Measurements from ENCODE around the gene HTRA3.

Gene HTRA3

DNA sequence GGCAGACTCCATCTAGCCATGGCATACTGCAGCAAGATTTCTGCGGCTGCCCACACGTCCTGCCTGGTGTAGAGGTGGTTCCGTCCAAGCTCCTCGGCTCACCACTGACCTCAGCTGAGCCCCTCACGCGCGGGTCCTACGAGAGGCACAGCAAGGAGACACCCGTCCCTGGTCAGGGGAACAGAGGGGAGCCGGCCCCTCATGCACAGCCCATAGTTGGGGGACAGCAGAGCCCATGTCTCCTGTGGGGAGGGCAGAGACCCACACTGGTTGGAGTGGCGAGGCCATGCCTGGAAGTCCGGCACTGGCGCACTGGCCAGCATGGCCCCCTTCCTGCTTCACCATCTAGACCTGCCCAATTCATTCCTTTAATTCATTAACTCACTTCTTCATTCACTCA, 80.8 kb downstream of the HTRA3 start:
- Histone ChIP-seq H3K36me3 (ENCODE audit: control insufficient read depth, insufficient read depth, low read length) (no peaks in the 10 kb centered on the region), H3K27me3 (replicated peaks; ENCODE audit: control insufficient read depth, insufficient read depth, low read length) (no peaks in the 10 kb centered on the region), H3K4me3 (replicated peaks; ENCODE audit: low read depth, low read length) (no peak overlapping the region)
- TF ChIP-seq, protein P1, sequence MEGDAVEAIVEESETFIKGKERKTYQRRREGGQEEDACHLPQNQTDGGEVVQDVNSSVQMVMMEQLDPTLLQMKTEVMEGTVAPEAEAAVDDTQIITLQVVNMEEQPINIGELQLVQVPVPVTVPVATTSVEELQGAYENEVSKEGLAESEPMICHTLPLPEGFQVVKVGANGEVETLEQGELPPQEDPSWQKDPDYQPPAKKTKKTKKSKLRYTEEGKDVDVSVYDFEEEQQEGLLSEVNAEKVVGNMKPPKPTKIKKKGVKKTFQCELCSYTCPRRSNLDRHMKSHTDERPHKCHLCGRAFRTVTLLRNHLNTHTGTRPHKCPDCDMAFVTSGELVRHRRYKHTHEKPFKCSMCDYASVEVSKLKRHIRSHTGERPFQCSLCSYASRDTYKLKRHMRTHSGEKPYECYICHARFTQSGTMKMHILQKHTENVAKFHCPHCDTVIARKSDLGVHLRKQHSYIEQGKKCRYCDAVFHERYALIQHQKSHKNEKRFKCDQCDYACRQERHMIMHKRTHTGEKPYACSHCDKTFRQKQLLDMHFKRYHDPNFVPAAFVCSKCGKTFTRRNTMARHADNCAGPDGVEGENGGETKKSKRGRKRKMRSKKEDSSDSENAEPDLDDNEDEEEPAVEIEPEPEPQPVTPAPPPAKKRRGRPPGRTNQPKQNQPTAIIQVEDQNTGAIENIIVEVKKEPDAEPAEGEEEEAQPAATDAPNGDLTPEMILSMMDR (IDR thresholded peaks at IDR 0.05; ENCODE audit: insufficient read depth, low read length, poor library complexity, severe bottlenecking), result no peak
- DNase-seq (ENCODE audit: extremely low read depth, insufficient read length), result no peak

DNA sequence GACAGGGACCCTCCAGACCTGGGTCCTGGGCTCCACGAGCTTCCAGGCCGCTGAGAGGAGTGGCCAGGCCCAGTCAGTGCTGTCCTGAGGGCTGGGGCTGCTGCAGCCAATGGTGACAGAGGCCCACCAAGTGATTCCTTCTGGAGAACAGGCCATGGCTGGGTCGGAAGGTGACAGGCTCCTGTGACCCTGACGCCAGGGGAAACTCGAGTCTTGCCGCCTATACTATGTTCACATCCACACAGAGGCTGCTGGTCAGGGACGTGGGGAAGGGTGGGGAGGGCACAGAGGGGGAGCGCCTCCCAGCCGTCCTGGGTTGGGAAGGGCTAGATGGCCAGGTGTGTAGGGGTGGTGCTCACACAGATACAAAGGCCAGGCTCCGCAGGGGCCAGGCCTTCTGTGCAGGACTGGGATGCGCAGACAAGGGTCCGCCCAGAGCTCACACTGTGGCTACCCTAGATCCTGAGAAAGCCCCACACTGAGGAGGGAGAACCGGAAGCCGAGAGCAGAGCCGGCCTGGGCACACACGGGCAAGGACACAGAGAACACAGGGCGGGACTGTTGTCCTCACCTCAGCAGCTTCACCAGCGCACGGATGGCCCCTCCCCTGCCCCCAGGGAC, 81.4 kb downstream of the HTRA3 start:
- DNase-seq (ENCODE audit: extremely low read depth, insufficient read length), result no peak
- TF ChIP-seq, protein P1 (IDR thresholded peaks at IDR 0.05; ENCODE audit: insufficient read depth, low read length, poor library complexity, severe bottlenecking), result no peak
- Histone ChIP-seq H3K27me3 (replicated peaks; ENCODE audit: control insufficient read depth, insufficient read depth, low read length) (no peaks in the 10 kb centered on the region), H3K36me3 (ENCODE audit: control insufficient read depth, insufficient read depth, low read length) (no peaks in the 10 kb centered on the region), H3K4me3 (replicated peaks; ENCODE audit: low read depth, low read length) (no peak overlapping the region)

DNA sequence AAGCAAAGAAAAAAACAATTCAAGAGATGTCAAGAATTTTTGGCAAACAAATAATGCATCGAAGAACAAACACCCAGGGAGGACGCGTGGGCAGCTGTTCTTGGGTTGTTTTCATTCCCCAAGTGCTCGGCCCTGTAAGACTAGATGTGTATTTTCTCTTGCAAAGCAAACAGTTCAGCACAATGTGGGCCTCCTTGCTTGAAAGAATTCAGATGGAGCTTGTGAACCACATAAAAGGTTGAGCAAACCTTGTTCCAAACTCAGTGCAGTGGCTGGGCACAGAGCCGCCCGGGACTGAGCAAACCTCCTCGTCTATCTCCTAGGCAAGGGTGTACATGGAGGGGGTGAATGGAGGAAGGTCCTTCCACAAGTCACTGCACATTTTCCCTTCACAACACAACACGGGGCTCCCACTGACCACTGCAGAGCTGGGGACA, 82.4 kb downstream of the HTRA3 start:
- no peaks in the 10 kb centered on the region for H3K36me3 ChIP-seq (ENCODE audit: control insufficient read depth, insufficient read depth, low read length)
- no peak overlapping the region for H3K4me3 ChIP-seq (replicated peaks; ENCODE audit: low read depth, low read length)
- H3K27me3 ChIP-seq (replicated peaks; ENCODE audit: control insufficient read depth, insufficient read depth, low read length), result no peaks in the 10 kb centered on the region
- DNase-seq (ENCODE audit: extremely low read depth, insufficient read length), result no peak
- TF ChIP-seq, protein P1 (IDR thresholded peaks at IDR 0.05; ENCODE audit: insufficient read depth, low read length, poor library complexity, severe bottlenecking), result no peak

DNA sequence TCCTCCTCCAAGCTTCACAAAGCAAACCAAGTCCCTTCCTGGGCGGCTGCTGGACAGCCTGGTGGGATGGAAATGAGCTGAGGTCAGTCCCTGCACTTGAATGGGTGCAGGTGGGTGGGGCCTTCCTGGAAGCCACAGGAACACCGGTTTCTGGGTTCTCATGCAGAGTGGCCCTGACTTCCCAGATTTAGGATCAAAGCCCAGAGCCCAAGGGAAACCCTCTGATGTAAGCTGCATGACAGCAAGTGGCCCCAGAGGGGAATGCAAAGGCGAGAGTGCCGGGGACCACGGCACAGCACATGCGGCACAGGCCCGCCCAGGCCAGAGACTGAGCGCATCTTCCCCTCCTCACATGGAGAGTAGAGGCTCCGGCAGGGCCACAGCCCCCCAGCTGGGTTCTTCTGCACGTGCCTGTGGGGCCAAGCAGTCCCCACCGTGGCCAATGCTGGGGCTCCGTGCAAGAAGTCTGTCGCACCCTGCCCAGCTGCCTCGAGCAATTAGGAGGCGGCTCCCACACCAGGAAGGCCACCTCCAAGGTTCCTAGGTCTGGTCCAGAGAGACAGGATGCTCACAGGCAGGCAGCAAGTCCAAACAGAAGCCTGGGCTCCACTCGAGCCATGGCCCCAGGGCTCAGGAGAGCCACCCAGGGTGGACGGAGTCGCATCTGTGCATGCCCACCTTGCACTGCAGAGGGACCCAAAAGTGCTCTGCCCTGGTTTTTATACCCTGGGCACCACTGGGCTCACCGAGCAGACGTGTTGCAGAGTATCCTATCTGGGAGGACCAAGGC, 83.0 kb downstream of the HTRA3 start:
- Histone ChIP-seq H3K4me3 (replicated peaks; ENCODE audit: low read depth, low read length) (no peak overlapping the region), H3K27me3 (replicated peaks; ENCODE audit: control insufficient read depth, insufficient read depth, low read length) (no peaks in the 10 kb centered on the region), H3K36me3 (ENCODE audit: control insufficient read depth, insufficient read depth, low read length) (no peaks in the 10 kb centered on the region)
- TF ChIP-seq, protein P1 (IDR thresholded peaks at IDR 0.05; ENCODE audit: insufficient read depth, low read length, poor library complexity, severe bottlenecking), result no peak
- DNase-seq (ENCODE audit: extremely low read depth, insufficient read length), result no peak

DNA sequence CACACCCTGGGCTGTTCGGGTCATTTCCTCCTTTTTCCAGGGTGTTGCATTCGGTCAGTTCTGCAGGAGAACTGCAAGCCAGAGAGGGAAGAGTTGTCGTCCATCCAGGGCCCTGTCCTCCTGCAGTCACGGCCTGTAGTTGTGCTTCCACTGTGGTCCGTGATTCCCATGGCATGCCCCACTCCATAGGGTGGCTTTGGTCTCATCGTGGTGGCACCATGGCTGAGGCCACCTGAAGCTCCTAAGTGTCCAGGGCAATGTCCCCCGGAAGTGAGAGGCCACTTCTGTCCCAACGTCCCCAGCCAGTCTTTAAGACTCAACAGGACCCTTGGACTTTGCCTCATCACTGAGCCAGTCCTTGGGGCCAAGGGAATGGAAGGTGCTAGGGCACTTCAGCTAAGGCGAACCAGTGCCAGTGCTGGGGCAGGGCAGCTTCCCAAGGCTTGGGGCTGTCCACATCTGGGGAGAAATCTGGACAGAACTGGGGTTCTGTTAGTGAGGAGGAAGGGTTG, 83.7 kb downstream of the HTRA3 start:
- no peak for DNase-seq (ENCODE audit: extremely low read depth, insufficient read length)
- Histone ChIP-seq H3K27me3 (replicated peaks; ENCODE audit: control insufficient read depth, insufficient read depth, low read length) (no peaks in the 10 kb centered on the region), H3K36me3 (ENCODE audit: control insufficient read depth, insufficient read depth, low read length) (no peaks in the 10 kb centered on the region), H3K4me3 (replicated peaks; ENCODE audit: low read depth, low read length) (no peak overlapping the region)
- TF ChIP-seq, protein P1 (IDR thresholded peaks at IDR 0.05; ENCODE audit: insufficient read depth, low read length, poor library complexity, severe bottlenecking), result no peak
